SK-N-SH (cell line): ENCODE measurements around the gene PRKACA. TPM values are rescaled to one million over a fixed set of nuclear protein-coding genes. Genes with fewer than 3 reads are reported as not detected.

Source experiments
- CTCF ChIA-PET: fragments of 300-600, 350-600 bp; formaldehyde crosslinking; extraction: SDS; loops from one replicate; lab custom pipeline; 2021; lab: Yijun Ruan, JAX
- POLR2A ChIA-PET: fragments of 350-600 bp; sonication (Branson Sonifier 250); formaldehyde crosslinking; extraction: SDS; loops from one replicate; lab custom pipeline; 2020; ENCODE audit warnings: antibody characterized with exemption, inconsistent platforms; lab: Yijun Ruan, JAX
- DNase-seq: peaks from one replicate; pipeline ENCODE4 v3.0.0; 2012
- H2AFZ ChIP-seq: fragments of 200-600 bp; sonication (generic); 2 replicates; pipeline ENCODE4 v1.8.1; 2016; ENCODE audit warnings: antibody characterized with exemption, mild to moderate bottlenecking, low read depth
- H3F3A ChIP-seq: fragments of 200-600 bp; sonication (generic); replicated peaks from 2 replicates; pipeline ENCODE3; 2016; ENCODE audit warnings: antibody characterized with exemption, mild to moderate bottlenecking; ENCODE audit not compliant: insufficient read depth
- H3K27ac ChIP-seq, 2 experiments: fragments of 200-500 bp in 1 of 2; fragments of 200-600 bp in 1 of 2; sonication (Bioruptor generic) in 1 of 2; sonication (generic), shearing (Covaris generic) in 1 of 2; 2 replicates each; pipeline versions ENCODE4 v1.5.1 to v1.6.1; 2014 to 2016; ENCODE audit warnings: low read depth in 2 of 2, inconsistent platforms in 1 of 2, low read length in 1 of 2, mild to moderate bottlenecking in 1 of 2, mixed read lengths in 1 of 2
- H3K27me3 ChIP-seq: fragments of 200-600 bp; sonication (generic), shearing (Covaris generic); 2 replicates; pipeline ENCODE4 v1.6.1; 2016; ENCODE audit warnings: mixed run types; ENCODE audit not compliant: insufficient read depth
- H3K36me3 ChIP-seq, 2 experiments: fragments of 200-500 bp in 1 of 2; fragments of 200-600 bp in 1 of 2; sonication (Bioruptor generic) in 1 of 2; sonication (generic) in 1 of 2; replicated peaks in 1 of 2; 2 replicates each; pipeline versions ENCODE3 to v1.5.1; 2014 to 2016; ENCODE audit warnings: low read length in 1 of 2, mild to moderate bottlenecking in 1 of 2; ENCODE audit not compliant: insufficient read depth in 2 of 2, control insufficient read depth in 1 of 2
- H3K4me1 ChIP-seq, 2 experiments: fragments of 200-500 bp in 1 of 2; fragments of 200-600 bp in 1 of 2; sonication (Bioruptor generic) in 1 of 2; sonication (generic), shearing (Covaris generic) in 1 of 2; 2 replicates each; pipeline versions ENCODE4 v1.5.1 to v1.6.1; 2014 to 2016; ENCODE audit warnings: low read depth in 1 of 2, low read length in 1 of 2, mixed run types in 1 of 2; ENCODE audit not compliant: insufficient read depth in 2 of 2, control insufficient read depth in 1 of 2
- H3K4me2 ChIP-seq: fragments of 200-600 bp; sonication (generic), shearing (Covaris generic); 2 replicates; pipeline ENCODE4 v1.6.1; 2017; ENCODE audit warnings: mixed run types
- H3K4me3 ChIP-seq, 2 experiments: fragments of 200-500 bp in 1 of 2; fragments of 200-600 bp in 1 of 2; sonication (Bioruptor generic) in 1 of 2; sonication (generic), shearing (Covaris generic) in 1 of 2; 2 replicates each; pipeline versions ENCODE4 v1.5.1 to v1.8.1; 2014 to 2016; ENCODE audit warnings: low read depth in 2 of 2, inconsistent platforms in 1 of 2, low read length in 1 of 2, mild to moderate bottlenecking in 1 of 2, mixed read lengths in 1 of 2, moderate library complexity in 1 of 2
- H3K79me2 ChIP-seq: fragments of 200-600 bp; sonication (generic); 2 replicates; pipeline ENCODE4 v1.8.1; 2017; ENCODE audit warnings: mild to moderate bottlenecking; ENCODE audit not compliant: insufficient read depth
- H3K9ac ChIP-seq: fragments of 200-600 bp; sonication (generic); 2 replicates; pipeline ENCODE4 v1.6.1; 2017; ENCODE audit warnings: mixed run types
- H3K9me2 ChIP-seq: fragments of 200-600 bp; sonication (generic); 2 replicates; pipeline ENCODE4 v1.6.1; 2017; ENCODE audit warnings: mixed run types
- H3K9me3 ChIP-seq: fragments of 200-600 bp; sonication (generic); 2 replicates; pipeline ENCODE4 v1.6.1; 2017; ENCODE audit warnings: mixed run types, mild to moderate bottlenecking, moderate library complexity
- H4K20me1 ChIP-seq: fragments of 200-600 bp; sonication (generic); 2 replicates; pipeline ENCODE4 v1.6.1; 2017; ENCODE audit warnings: mild to moderate bottlenecking, mixed run types; ENCODE audit not compliant: insufficient read depth
- ELF1 ChIP-seq: IDR thresholded peaks from 2 replicates; pipeline ENCODE4 v1.4.0; 2012
- FOSL2 ChIP-seq: IDR thresholded peaks from 2 replicates; pipeline ENCODE4 v1.4.0; 2012; ENCODE audit warnings: low read depth, mild to moderate bottlenecking, moderate library complexity, borderline replicate concordance
- GABPA ChIP-seq: IDR thresholded peaks from 2 replicates; pipeline ENCODE4 v1.4.0; 2012; ENCODE audit warnings: low read depth, mild to moderate bottlenecking
- JUND ChIP-seq: IDR thresholded peaks from 2 replicates; pipeline ENCODE4 v1.4.0; 2012
- POLR2AphosphoS5 ChIP-seq: IDR thresholded peaks from 2 replicates; pipeline ENCODE4 v1.6.1; 2012; ENCODE audit warnings: low read depth, low read length
- REST ChIP-seq: IDR thresholded peaks from 2 replicates; pipeline ENCODE4 v1.6.1; 2012; ENCODE audit warnings: mild to moderate bottlenecking, low read depth, low read length, moderate library complexity
- RFX5 ChIP-seq: IDR thresholded peaks from 2 replicates; pipeline ENCODE4 v1.6.1; 2012; ENCODE audit warnings: mild to moderate bottlenecking, improper control_type of control experiment, low read length
- SMC3 ChIP-seq: IDR thresholded peaks from 2 replicates; pipeline ENCODE4 v1.6.1; 2012; ENCODE audit warnings: low read depth, low read length, improper control_type of control experiment
- TAF1 ChIP-seq: IDR thresholded peaks from 2 replicates; pipeline ENCODE4 v1.6.1; 2012; ENCODE audit warnings: low read depth, mild to moderate bottlenecking, low read length, moderate library complexity, borderline replicate concordance
- TCF12 ChIP-seq: IDR thresholded peaks from 2 replicates; pipeline ENCODE4 v1.4.0; 2012
- TEAD4 ChIP-seq: IDR thresholded peaks from 2 replicates; pipeline ENCODE4 v1.4.0; 2012; ENCODE audit warnings: mild to moderate bottlenecking, borderline replicate concordance; ENCODE audit not compliant: insufficient read depth
- USF1 ChIP-seq: IDR thresholded peaks from 2 replicates; pipeline ENCODE4 v1.4.0; 2012; ENCODE audit warnings: low read depth, borderline replicate concordance
- YY1 ChIP-seq: IDR thresholded peaks from 2 replicates; pipeline ENCODE4 v1.4.0; 2012; ENCODE audit warnings: low read depth, mild to moderate bottlenecking
- ZBTB33 ChIP-seq: IDR thresholded peaks from 2 replicates; pipeline ENCODE4 v1.4.0; 2012; ENCODE audit warnings: low read depth, borderline replicate concordance
- WGBS: methylation state at CpG from one replicate; pipeline ENCODE4 v1.1.6; 2017; ENCODE audit warnings: low lambda C conversion rate; 5-methylcytosine and 5-hydroxymethylcytosine counted together
- polyA plus RNA-seq, 3 experiments: library from polyadenylated mRNA; depleted of rRNA; stranded (reverse); fragments of >200 nt; gene quantifications; 2 replicates each; pipeline ENCODE4 v1.2.3, GENCODE V29; 2012
- TF ChIP-seq, protein P1 (sequence below): IDR thresholded peaks from 2 replicates; pipeline ENCODE4 v1.4.0; 2012; ENCODE audit warnings: low read depth
- TF ChIP-seq, protein P2 (sequence below): IDR thresholded peaks from 2 replicates; pipeline ENCODE4; 2012

The PRKACA gene
- polyA plus RNA-seq, 1 of the 3 experiments (the other 2 are of a cell fraction) = 48.4 TPM

DNA sequence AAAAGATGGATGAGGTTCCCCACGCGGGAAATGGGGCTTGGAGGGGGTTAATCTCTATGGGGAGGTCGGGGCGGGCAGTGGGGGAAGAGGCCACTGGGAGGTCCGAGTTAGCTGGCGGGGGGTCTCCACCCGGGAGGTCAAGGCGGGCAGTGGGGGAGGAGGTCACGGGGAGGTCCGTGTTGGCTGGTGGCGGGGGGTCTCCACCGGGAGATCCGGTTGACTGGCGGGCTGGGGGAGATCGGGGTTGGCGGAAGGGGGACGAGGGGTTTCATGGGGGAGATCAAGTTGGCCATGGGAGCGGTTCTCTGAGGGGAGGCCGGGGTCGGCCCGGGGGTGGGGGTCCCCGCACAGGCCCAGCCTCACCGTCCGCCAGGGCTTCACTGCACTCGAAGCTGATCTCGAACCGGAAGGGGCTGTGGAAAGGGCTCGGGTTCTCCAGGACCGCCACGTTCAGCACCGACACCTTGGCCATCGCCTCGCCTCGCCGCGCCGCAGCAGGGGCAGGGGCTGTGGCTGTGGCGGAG, 18.5 kb upstream of the PRKACA start:
- Histone ChIP-seq H3K9ac (peak overlapping the region; percentile 73), H3K4me3 (peak overlapping the region; percentile 68 to 89), H3K4me1 (peaks cover 0 to 7% of the 10 kb centered on the region in 2 experiments; a peak in 2 of 4 replicates), H3F3A (peaks cover 22% of the 10 kb centered on the region), H3K4me2 (peak overlapping the region; percentile 85), H3K9me2 (no peaks in the 10 kb centered on the region), H2AFZ (peak overlapping the region; percentile 91), H4K20me1 (no peaks in the 10 kb centered on the region), H3K9me3 (no peaks in the 10 kb centered on the region), H3K79me2 (peaks cover 40% of the 10 kb centered on the region), H3K27me3 (no peaks in the 10 kb centered on the region), H3K27ac (peak overlapping the region in 1 of 2 experiments; percentile 14; a peak in 1 of 4 replicates), H3K36me3 (no peaks in the 10 kb centered on the region)
- TF ChIP-seq ZBTB33 (no peak), TCF12 (no peak), YY1 (no peak), POLR2AphosphoS5 (no peak), RFX5 (no peak), TEAD4 (no peak), TAF1 (no peak)
- CTCF ChIA-PET = interaction anchor here (0.6 to 18.9 kb wide), 50 partner anchors 10 to 346 kb away, joined by 3 to 256 read pairs (median 5); partner anchors contain the start of genes ADGRE5, NANOS3, PALM3 and PRKACA
- no peak for DNase-seq
- POLR2A ChIA-PET = interaction anchor here (0.6 to 3.1 kb wide), 10 partner anchors 13 to 382 kb away, joined by 3 to 13 read pairs (median 3); partner anchors contain the start of genes DNAJB1 and PRKACA
- under 1% methylated on average over 31 of the region's 38 CpGs for WGBS

- DNase-seq = no peak
- Histone ChIP-seq H2AFZ (no peak overlapping the region), H3K4me2 (peak overlapping the region; percentile 85), H3K9ac (peak overlapping the region; percentile 73; the same call in 1 of the 2 replicates), H3F3A (peaks cover 22% of the 10 kb centered on the region), H3K36me3 (no peaks in the 10 kb centered on the region), H3K9me2 (no peaks in the 10 kb centered on the region), H3K27ac (no peak overlapping the region), H3K4me3 (peak overlapping the region; percentile 68 to 89), H3K27me3 (no peaks in the 10 kb centered on the region), H3K79me2 (peaks cover 42% of the 10 kb centered on the region), H3K9me3 (no peaks in the 10 kb centered on the region), H4K20me1 (no peaks in the 10 kb centered on the region), H3K4me1 (peaks cover 0 to 7% of the 10 kb centered on the region in 2 experiments; a peak in 2 of 4 replicates)
- 54% methylated on average over 6 of the region's 6 CpGs for WGBS
- POLR2A ChIA-PET = interaction anchor here (0.7 to 3.1 kb wide), 2 partner anchors 17 to 53 kb away, joined by 3 to 13 read pairs; partner anchors contain the start of gene PRKACA
- CTCF ChIA-PET = interaction anchor here (0.9 to 18.9 kb wide), 8 partner anchors 13 to 337 kb away, joined by 3 to 256 read pairs (median 7); partner anchors contain the start of gene PRKACA
- TF ChIP-seq ELF1 (no peak), ZBTB33 (no peak), JUND (no peak), YY1 (no peak), USF1 (no peak), REST (no peak), SMC3 (no peak), RFX5 (no peak), TEAD4 (no peak), POLR2AphosphoS5 (no peak), FOSL2 (no peak), GABPA (no peak)
- TF ChIP-seq, protein P1, sequence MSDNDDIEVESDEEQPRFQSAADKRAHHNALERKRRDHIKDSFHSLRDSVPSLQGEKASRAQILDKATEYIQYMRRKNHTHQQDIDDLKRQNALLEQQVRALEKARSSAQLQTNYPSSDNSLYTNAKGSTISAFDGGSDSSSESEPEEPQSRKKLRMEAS = no peak
- TF ChIP-seq, protein P2, sequence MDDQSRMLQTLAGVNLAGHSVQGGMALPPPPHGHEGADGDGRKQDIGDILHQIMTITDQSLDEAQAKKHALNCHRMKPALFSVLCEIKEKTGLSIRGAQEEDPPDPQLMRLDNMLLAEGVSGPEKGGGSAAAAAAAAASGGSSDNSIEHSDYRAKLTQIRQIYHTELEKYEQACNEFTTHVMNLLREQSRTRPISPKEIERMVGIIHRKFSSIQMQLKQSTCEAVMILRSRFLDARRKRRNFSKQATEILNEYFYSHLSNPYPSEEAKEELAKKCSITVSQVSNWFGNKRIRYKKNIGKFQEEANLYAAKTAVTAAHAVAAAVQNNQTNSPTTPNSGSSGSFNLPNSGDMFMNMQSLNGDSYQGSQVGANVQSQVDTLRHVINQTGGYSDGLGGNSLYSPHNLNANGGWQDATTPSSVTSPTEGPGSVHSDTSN = no peak
Measured at GRCh38 chr19:14135355-14135754, 17.8 kb upstream of the PRKACA start.
